Chondrocyte (in vitro differentiated cells): ENCODE results near the gene CAMK1G. TPM values are rescaled to one million over a fixed set of nuclear protein-coding genes. Genes with fewer than 3 reads are reported as not detected.

Experiments
- DNase-seq: peaks from one replicate; pipeline ENCODE4 v3.0.0; 2021; ENCODE audit warnings: mixed read lengths, low spot score
- H3K27ac Mint-ChIP-seq: one replicate; pipeline ENCODE4 v1.8.0; 2021; ENCODE audit warnings: mild to moderate bottlenecking, moderate library complexity, mixed read lengths; ENCODE audit not compliant: unreplicated experiment
- H3K27me3 Mint-ChIP-seq: 2 replicates; pipeline ENCODE4 v1.8.0; 2021; ENCODE audit warnings: low read depth, mixed read lengths
- H3K36me3 Mint-ChIP-seq: 2 replicates; pipeline ENCODE4 v1.8.0; 2021; ENCODE audit warnings: low read depth, mixed read lengths
- H3K4me1 Mint-ChIP-seq: 2 replicates; pipeline ENCODE4 v1.8.0; 2021; ENCODE audit warnings: low read depth, mild to moderate bottlenecking, mixed read lengths
- H3K4me3 Mint-ChIP-seq: one replicate; pipeline ENCODE4 v1.8.0; 2021; ENCODE audit warnings: mild to moderate bottlenecking, moderate library complexity, mixed read lengths; ENCODE audit not compliant: unreplicated experiment
- H3K9me3 Mint-ChIP-seq: 2 replicates; pipeline ENCODE4 v1.8.0; 2021; ENCODE audit warnings: low read depth, mixed read lengths
- microRNA-seq: library from miRNA; unstranded; fragments of <30 nt; microRNA quantifications from one replicate; pipeline ENCODE4 v1.2.0, GENCODE V29; 2020; ENCODE audit warnings: borderline number of aligned reads
- total RNA-seq: library from RNA; stranded (reverse); gene quantifications from 3 replicates; pipeline ENCODE4 v1.2.1, GENCODE V29; 2021
- TF ChIP-seq, protein P1 (sequence below): fragments of 200-600 bp; sonication (generic); IDR thresholded peaks from 2 replicates; pipeline ENCODE4 v1.5.0; 2021; ENCODE audit warnings: antibody characterized with exemption, mild to moderate bottlenecking, moderate library complexity

The CAMK1G gene
- total RNA-seq, 1 donor from 2014 or later = not detected

DNA sequence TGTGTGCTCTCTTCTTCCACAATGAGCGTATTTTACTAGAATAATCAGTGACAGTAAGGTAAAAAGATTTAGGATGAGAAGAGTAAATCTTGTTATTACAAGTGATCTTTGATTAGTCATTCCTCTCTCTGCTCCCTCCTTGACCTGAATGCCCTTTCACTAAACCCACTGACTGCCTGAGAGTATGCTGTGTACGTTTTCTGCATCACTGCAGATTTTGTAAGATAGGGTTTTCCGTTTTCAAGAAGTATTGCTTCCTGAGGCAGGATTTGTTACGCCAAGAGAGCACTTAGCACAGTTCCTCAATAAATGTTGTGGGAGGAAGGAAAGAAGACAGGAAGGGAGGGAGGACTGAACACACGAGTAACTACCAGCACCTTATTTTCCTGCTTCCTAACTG, 76.4 kb downstream of the CAMK1G start:
- H3K9me3 Mint-ChIP-seq = no peaks in the 10 kb centered on the region
- H3K36me3 Mint-ChIP-seq = no peaks in the 10 kb centered on the region
- H3K27me3 Mint-ChIP-seq = peaks cover 7% of the 10 kb centered on the region
- no peaks in the 10 kb centered on the region for H3K4me1 Mint-ChIP-seq
- DNase-seq = no peak
- H3K4me3 Mint-ChIP-seq = no peak overlapping the region
- TF ChIP-seq, protein P1, sequence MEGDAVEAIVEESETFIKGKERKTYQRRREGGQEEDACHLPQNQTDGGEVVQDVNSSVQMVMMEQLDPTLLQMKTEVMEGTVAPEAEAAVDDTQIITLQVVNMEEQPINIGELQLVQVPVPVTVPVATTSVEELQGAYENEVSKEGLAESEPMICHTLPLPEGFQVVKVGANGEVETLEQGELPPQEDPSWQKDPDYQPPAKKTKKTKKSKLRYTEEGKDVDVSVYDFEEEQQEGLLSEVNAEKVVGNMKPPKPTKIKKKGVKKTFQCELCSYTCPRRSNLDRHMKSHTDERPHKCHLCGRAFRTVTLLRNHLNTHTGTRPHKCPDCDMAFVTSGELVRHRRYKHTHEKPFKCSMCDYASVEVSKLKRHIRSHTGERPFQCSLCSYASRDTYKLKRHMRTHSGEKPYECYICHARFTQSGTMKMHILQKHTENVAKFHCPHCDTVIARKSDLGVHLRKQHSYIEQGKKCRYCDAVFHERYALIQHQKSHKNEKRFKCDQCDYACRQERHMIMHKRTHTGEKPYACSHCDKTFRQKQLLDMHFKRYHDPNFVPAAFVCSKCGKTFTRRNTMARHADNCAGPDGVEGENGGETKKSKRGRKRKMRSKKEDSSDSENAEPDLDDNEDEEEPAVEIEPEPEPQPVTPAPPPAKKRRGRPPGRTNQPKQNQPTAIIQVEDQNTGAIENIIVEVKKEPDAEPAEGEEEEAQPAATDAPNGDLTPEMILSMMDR = no peak
- no peak overlapping the region for H3K27ac Mint-ChIP-seq

DNA sequence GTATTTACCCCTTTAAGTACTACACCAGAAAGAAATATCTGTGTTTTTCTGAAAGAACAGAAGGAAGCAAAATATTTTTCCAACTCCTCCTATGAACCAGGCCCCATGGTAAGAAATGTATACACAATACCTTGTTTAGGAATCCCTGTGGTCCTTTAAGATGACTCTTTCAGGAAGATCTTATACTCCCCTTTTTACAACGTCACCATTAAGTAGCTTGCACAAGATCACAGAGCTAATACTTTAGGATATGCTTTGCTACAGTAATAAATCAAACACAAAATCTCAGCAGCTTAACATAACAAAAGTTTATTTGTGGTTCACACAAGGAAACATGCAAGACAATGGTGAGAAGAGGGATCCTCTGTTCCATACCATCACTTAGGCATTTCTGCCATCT, 77.6 kb downstream of the CAMK1G start:
- H3K36me3 Mint-ChIP-seq = no peaks in the 10 kb centered on the region
- no peak overlapping the region for H3K4me3 Mint-ChIP-seq
- no peak overlapping the region for H3K27ac Mint-ChIP-seq
- H3K4me1 Mint-ChIP-seq = no peaks in the 10 kb centered on the region
- no peak for DNase-seq
- TF ChIP-seq, protein P1 = no peak
- H3K9me3 Mint-ChIP-seq = no peaks in the 10 kb centered on the region
- peaks cover 7% of the 10 kb centered on the region for H3K27me3 Mint-ChIP-seq

DNA sequence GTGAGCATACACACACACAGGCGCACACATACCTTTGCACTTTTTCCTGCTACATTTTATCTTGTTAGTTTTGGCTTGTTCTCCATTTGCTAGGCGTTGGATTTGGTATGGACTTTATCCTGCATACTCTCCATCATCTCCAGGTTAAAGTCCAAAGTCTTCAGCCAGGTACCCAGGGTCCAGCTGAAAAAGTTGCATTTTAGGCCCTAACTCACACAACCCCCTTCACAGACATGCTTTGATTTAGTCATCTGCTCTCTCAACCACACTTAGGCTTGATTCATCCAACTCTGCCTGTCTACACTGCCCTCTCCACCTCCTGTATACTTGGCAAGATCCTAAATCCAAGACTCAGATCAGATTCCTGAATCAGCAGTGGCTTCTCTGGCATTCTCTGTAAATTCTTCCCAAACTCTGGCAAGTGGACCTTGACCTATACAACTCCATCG, 79.4 kb downstream of the CAMK1G start:
- Mint-ChIP-seq H3K27me3 (peaks cover 7% of the 10 kb centered on the region), H3K36me3 (no peaks in the 10 kb centered on the region), H3K27ac (no peak overlapping the region), H3K9me3 (no peaks in the 10 kb centered on the region), H3K4me1 (no peaks in the 10 kb centered on the region), H3K4me3 (no peak overlapping the region)
- TF ChIP-seq, protein P1 = no peak
- no peak for DNase-seq

Small RNAs within 50 kb of the gene (microRNA-seq; reads per million reads assigned to microRNA genes)
- not detected for gene MIR4260

Other genes starting within 250 kb of the CAMK1G start
- gene LAMB3, start 68.7 kb downstream of the CAMK1G start, total RNA-seq = 5.5 to 6.5 TPM (median 6.3 TPM) in 3 replicates
- 0.65 to 1.0 TPM (median 0.69 TPM) in 3 replicates for gene G0S2, start 91.7 kb downstream of the CAMK1G start, total RNA-seq
- gene HSD11B1, start 121.1 kb downstream of the CAMK1G start, total RNA-seq = not detected in 3 replicates
- not detected in 3 replicates for gene TRAF3IP3, start 172.3 kb downstream of the CAMK1G start, total RNA-seq
- 1.2 to 1.6 TPM (median 1.4 TPM) in 3 replicates for gene C1orf74, start 200.8 kb downstream of the CAMK1G start, total RNA-seq
- gene IRF6, start 222.4 kb downstream of the CAMK1G start, total RNA-seq = 0.13 to 0.25 TPM in 2 of 3 replicates, not detected in the other
- 5.5 to 7.4 TPM (median 6.4 TPM) in 3 replicates for gene UTP25, start 244.3 kb downstream of the CAMK1G start, total RNA-seq